Progenitor cell of endocrine pancreas (in vitro differentiated cells): Measurements from ENCODE around the gene ARL2BP. TPM values are rescaled to one million over a fixed set of nuclear protein-coding genes. Genes with fewer than 3 reads are reported as not detected.
"Not testable (repeated sequence)": the region's sequence is repeated elsewhere in the genome, so short reads cannot be mapped to it uniquely, and the experiment has no call there.

Experiments
- DNase-seq: peaks from one replicate; pipeline ENCODE4 v3.0.0; 2021; ENCODE audit warnings: low spot score; ENCODE audit not compliant: unreplicated experiment
- H3K27ac Mint-ChIP-seq: 2 replicates; pipeline ENCODE4 v1.8.0; 2021; ENCODE audit warnings: mild to moderate bottlenecking, moderate library complexity, mixed read lengths
- H3K27me3 Mint-ChIP-seq: 2 replicates; pipeline ENCODE4 v1.8.0; 2021; ENCODE audit warnings: mixed read lengths
- H3K36me3 Mint-ChIP-seq: 2 replicates; pipeline ENCODE4 v1.8.0; 2022; ENCODE audit warnings: mixed read lengths; ENCODE audit not compliant: insufficient read depth
- H3K4me1 Mint-ChIP-seq: 2 replicates; pipeline ENCODE4 v1.8.0; 2021; ENCODE audit warnings: low read depth, mixed read lengths
- H3K4me3 Mint-ChIP-seq: 2 replicates; pipeline ENCODE4 v1.8.0; 2021; ENCODE audit warnings: low read depth, mild to moderate bottlenecking, moderate library complexity, mixed read lengths
- H3K9me3 Mint-ChIP-seq: 2 replicates; pipeline ENCODE4 v1.8.0; 2021; ENCODE audit warnings: low read depth, mixed read lengths
- long read RNA-seq: library from polyadenylated mRNA; unstranded; transcript quantifications from one replicate; pipeline ENCODE4 v2.0.0, GENCODE V29; 2020
- total RNA-seq: library from RNA; stranded (reverse); gene quantifications from 2 replicates; pipeline ENCODE4 v1.2.1, GENCODE V29; 2021
- TF ChIP-seq, protein P1 (sequence below): fragments of 200-600 bp; sonication (generic); IDR thresholded peaks from one replicate; pipeline ENCODE4 v1.5.0; 2021; ENCODE audit warnings: antibody characterized with exemption, mild to moderate bottlenecking; ENCODE audit not compliant: unreplicated experiment

The ARL2BP gene
- 40.7 and 43.0 TPM in 2 replicates for total RNA-seq
- long read RNA-seq, transcript ARL2BP-201 (6 exons, 2,130 nt): major isoform, 133 of 157 reads
- long read RNA-seq, partial matches to known transcripts: 2 of 157 reads
- long read RNA-seq, other reads (novel, unspliced or antisense): 21 of 157 reads

DNA sequence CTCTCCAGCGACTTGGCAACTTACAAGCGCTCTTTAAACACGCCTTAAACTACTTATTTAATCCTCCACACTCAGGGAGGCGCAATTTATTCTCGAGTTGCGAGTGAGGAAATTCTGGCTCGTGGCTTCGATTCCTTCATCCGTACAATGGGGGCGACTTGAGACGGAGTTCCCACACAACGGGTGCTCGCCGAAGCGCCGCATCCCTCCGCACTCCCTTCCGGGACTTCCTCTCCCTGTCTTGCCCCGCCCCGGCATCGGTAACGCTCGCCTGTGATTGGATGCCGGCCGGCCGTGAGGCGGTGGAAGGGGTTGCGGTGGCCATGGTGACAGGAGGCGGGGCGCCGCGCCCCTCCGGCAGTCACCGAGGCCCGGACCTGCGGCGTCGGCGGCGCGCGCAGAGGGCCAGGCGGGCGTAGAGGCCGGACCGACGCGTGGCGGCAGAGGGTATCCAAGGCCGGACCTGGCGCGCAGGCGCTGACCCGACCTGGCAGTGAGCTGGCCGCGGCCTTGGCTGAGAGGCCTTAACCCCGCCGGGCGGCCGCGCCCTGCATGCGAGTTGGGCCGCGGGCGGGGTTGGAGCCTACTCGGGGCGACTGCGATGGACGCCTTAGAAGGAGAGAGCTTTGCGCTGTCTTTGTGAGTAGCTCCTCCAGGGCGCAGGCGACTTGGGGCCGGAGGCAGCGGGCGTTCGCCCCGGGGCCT lies at the start of gene ARL2BP:
Gene ARL2BP (plus strand): TSS at position 493 of the 705 bp plus-strand sequence. CDS start 109 bp downstream, at position 602.
- TF ChIP-seq, protein P1, sequence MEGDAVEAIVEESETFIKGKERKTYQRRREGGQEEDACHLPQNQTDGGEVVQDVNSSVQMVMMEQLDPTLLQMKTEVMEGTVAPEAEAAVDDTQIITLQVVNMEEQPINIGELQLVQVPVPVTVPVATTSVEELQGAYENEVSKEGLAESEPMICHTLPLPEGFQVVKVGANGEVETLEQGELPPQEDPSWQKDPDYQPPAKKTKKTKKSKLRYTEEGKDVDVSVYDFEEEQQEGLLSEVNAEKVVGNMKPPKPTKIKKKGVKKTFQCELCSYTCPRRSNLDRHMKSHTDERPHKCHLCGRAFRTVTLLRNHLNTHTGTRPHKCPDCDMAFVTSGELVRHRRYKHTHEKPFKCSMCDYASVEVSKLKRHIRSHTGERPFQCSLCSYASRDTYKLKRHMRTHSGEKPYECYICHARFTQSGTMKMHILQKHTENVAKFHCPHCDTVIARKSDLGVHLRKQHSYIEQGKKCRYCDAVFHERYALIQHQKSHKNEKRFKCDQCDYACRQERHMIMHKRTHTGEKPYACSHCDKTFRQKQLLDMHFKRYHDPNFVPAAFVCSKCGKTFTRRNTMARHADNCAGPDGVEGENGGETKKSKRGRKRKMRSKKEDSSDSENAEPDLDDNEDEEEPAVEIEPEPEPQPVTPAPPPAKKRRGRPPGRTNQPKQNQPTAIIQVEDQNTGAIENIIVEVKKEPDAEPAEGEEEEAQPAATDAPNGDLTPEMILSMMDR: no peak
- peaks cover 8% of the 10 kb centered on the region for H3K4me1 Mint-ChIP-seq
- peak within 1 kb of the TSS; percentile 98 for H3K27ac Mint-ChIP-seq
- peak within 1 kb of the TSS; percentile 84 for H3K4me3 Mint-ChIP-seq
- DNase-seq: peak; percentile 94
- H3K27me3 Mint-ChIP-seq: no peaks in the 10 kb centered on the region
- H3K36me3 Mint-ChIP-seq: peaks cover 7% of the 10 kb centered on the region
- H3K9me3 Mint-ChIP-seq: no peaks in the 10 kb centered on the region

DNA sequence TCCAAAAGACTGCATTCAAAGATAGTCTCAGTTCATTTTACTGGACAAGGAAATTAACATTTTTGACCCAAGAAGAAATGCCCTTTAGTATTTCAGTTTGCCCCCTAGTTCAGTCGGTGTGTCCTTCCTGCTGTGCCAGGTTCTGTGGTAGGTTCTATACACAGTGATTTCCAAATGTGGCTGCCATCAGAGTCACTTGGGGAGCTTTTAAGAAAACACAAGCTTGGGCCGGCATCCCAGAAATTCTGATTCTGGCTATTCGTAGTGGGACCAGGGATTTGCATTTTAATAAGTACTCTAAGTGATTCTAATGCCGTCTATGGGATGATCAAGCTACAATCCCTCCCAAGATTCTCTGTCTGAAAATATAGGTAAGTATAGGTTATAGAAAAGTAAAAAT lies 48.8 kb upstream of the ARL2BP start:
- Mint-ChIP-seq H3K27ac (no peak overlapping the region), H3K9me3 (no peaks in the 10 kb centered on the region), H3K4me3 (no peak overlapping the region), H3K27me3 (no peaks in the 10 kb centered on the region), H3K36me3 (peaks cover 1% of the 10 kb centered on the region), H3K4me1 (peaks cover 24% of the 10 kb centered on the region)
- TF ChIP-seq, protein P1: no peak
- DNase-seq: no peak

DNA sequence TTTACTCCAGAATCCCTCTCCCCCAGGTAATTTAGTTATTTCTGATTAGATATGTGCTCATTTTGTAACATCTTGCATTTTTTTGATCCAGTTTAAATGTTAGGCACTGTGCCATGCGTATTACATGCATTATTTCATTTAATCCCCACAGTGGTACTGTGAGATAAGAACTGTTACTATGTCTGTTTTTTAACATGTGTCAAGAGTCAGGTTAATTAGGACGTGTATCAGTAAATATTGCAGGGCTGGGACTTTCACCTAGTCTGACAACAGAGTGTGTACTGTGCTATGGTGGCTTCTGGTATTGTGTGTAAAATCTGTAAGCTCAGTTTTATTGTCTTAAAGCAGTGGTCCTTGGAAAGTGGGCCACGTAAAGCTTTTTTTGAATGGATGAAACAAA lies 48.3 kb upstream of the ARL2BP start:
- H3K27me3 Mint-ChIP-seq: no peaks in the 10 kb centered on the region
- TF ChIP-seq, protein P1: no peak
- no peak overlapping the region for H3K4me3 Mint-ChIP-seq
- H3K4me1 Mint-ChIP-seq: peaks cover 24% of the 10 kb centered on the region
- H3K36me3 Mint-ChIP-seq: peaks cover 1% of the 10 kb centered on the region
- DNase-seq: no peak
- peak overlapping the region; percentile 30 for H3K27ac Mint-ChIP-seq
- H3K9me3 Mint-ChIP-seq: no peaks in the 10 kb centered on the region

DNA sequence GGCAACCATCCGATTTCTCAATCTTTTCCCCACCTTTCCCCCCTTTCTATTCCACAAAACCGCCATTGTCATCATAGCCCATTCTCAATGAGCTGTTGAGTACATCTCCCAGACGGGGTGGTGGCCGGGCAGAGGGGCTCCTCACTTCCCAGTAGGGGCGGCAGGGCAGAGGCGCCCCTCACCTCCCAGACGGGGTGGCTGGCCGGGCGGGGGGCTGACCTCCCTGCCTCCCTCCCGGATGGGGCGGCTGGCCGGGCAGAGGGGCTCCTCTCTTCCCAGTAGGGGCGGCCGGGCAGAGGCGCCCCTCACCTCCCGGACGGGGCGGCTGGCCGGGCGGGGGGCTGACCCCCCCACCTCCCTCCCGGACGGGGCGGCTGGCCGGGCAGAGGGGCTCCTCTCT lies 44.7 kb upstream of the ARL2BP start:
- Mint-ChIP-seq H3K4me1 (peaks cover 12% of the 10 kb centered on the region), H3K36me3 (peaks cover 10% of the 10 kb centered on the region)
- not testable (repeated sequence) for DNase-seq, H3K27me3 Mint-ChIP-seq, H3K9me3 Mint-ChIP-seq, H3K27ac Mint-ChIP-seq, H3K4me3 Mint-ChIP-seq

DNA sequence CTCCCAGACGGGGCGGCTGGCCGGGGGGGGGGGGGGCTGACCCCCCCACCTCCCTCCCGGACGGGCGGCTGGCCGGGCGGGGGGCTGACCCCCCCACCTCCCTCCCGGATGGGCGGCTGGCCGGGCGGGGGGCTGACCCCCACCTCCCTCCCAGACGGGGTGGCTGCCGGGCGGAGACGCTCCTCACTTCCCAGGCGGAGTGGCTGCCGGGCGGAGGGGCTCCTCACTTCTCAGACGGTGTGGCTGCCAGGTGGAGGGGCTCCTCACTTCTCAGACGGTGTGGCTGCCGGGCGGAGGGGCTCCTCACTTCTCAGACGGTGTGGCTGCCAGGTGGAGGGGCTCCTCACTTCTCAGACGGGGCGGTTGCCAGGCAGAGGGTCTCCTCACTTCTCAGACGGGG lies 44.1 kb upstream of the ARL2BP start:
- Mint-ChIP-seq H3K36me3 (peaks cover 12% of the 10 kb centered on the region), H3K4me1 (peaks cover 12% of the 10 kb centered on the region)
- not testable (repeated sequence) for H3K4me3 Mint-ChIP-seq, H3K27me3 Mint-ChIP-seq, H3K9me3 Mint-ChIP-seq, DNase-seq, H3K27ac Mint-ChIP-seq

DNA sequence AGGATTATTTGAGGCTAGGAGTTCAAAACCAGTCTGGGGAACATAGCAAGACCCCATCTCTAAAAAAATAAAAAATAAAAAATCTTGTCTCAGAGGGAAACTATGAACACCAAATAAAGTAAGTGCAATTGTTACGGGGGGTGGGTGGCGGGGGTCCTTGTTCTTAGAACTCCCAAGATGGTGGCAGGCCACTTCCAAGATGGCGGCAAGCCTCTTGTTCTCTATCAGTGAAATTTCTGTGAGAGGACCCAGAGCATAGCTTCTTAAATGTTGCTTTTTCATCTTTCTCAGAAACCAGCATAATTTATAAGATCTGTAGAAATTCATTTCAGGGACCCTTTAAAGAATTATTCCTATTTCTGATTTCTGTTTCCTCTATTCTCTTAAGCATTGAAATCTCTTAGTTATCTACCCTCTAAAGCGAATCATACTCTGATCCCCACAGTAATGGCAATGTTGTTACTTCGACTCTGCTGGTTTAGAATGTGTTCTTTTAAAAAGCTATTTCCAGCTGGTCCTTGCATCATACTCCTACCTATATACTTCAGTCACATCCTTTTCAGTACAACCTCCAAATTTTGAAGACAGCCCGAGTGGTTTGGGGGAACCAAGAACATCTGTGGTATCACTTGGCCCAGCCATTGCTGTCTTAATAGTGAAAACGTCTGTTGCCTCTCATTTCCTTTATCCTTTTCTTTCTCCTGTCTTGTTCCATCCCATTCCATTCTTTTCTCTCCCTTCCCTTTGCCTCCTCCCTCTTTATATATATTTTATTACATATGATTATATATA lies 42.8 kb upstream of the ARL2BP start:
- no peaks in the 10 kb centered on the region for H3K9me3 Mint-ChIP-seq
- no peak overlapping the region for H3K4me3 Mint-ChIP-seq
- DNase-seq: no peak
- TF ChIP-seq, protein P1: no peak
- peak overlapping the region; percentile 77 for H3K27ac Mint-ChIP-seq
- H3K4me1 Mint-ChIP-seq: no peaks in the 10 kb centered on the region
- no peaks in the 10 kb centered on the region for H3K27me3 Mint-ChIP-seq
- peaks cover 11% of the 10 kb centered on the region for H3K36me3 Mint-ChIP-seq
